HCT116 (cell line): ENCODE results near the gene DNASE1L1. TPM values are rescaled to one million over a fixed set of nuclear protein-coding genes. Genes with fewer than 3 reads are reported as not detected.

Experiments used
- ATAC-seq: fragments of 200-7000 bp; cut with Tn5 transposase; 2 replicates; pipeline ENCODE4 v1.9.1; 2020; ENCODE audit warnings: mild to moderate bottlenecking, moderate library complexity
- BruUV-seq: library from RNA; stranded (reverse); fragments of 400-500 nt; replicated peaks from 2 replicates; lab custom pipeline; 2021; lab: Mats Ljungman, UMichigan
- CTCF ChIA-PET: fragments of 300-600 bp; sonication (Branson Sonifier 250); formaldehyde crosslinking; loops from one replicate; lab custom pipeline; 2021; ENCODE audit warnings: antibody characterized with exemption; lab: Charles Lee
- POLR2A ChIA-PET: fragments of 300-600, 350-600 bp; sonication (Branson Sonifier 250); formaldehyde crosslinking; loops from one replicate; lab custom pipeline; 2021; ENCODE audit warnings: antibody characterized with exemption; lab: Charles Lee
- RAD21 ChIA-PET, 2 experiments: fragments of 300-600 bp; sonication (Branson Sonifier 250); formaldehyde crosslinking; loops; one replicate each; lab custom pipeline; 2023; ENCODE audit warnings: low total read pairs in 2 of 2; ENCODE audit not compliant: uncharacterized antibody in 2 of 2, unreplicated experiment in 2 of 2, low non-redundant PET in 1 of 2; lab: Charles Lee
- DNase-seq: peaks from one replicate; pipeline ENCODE4 v3.0.0-alpha.2; 2010; ENCODE audit warnings: low read depth, low spot score
- H2AFZ ChIP-seq: fragments of 200-600 bp; shearing (Covaris generic), sonication (generic); 2 replicates; pipeline ENCODE4 v1.6.1; 2017; ENCODE audit warnings: low read depth, mixed run types, mixed read lengths, antibody characterized with exemption, low read length; ENCODE audit not compliant: poor library complexity, severe bottlenecking
- H3K27ac ChIP-seq: 2 replicates; pipeline ENCODE4 v1.5.1; 2012; ENCODE audit warnings: low read depth, low read length
- H3K27me3 ChIP-seq: fragments of 200-600 bp; sonication (generic); 2 replicates; pipeline ENCODE4 v1.6.1; 2016; ENCODE audit warnings: mixed run types, low read length, mixed read lengths; ENCODE audit not compliant: insufficient read depth
- H3K36me3 ChIP-seq, 2 experiments: fragments of 200-500 bp in 1 of 2; fragments of 200-600 bp in 1 of 2; sonication (Bioruptor generic) in 1 of 2; sonication (generic) in 1 of 2; 2 replicates each; pipeline versions ENCODE4 v1.5.1 to v1.6.1; 2014 to 2016; ENCODE audit warnings: low read length in 2 of 2, inconsistent platforms in 1 of 2, mixed read lengths in 1 of 2, mixed run types in 1 of 2; ENCODE audit not compliant: insufficient read depth in 2 of 2, control insufficient read depth in 1 of 2
- H3K4me1 ChIP-seq, 2 experiments: fragments of 200-600 bp in 1 of 2; sonication (generic) in 1 of 2; 2 replicates each; pipeline versions ENCODE4 v1.5.1 to v1.6.1; 2012 to 2017; ENCODE audit warnings: low read length in 2 of 2, inconsistent platforms in 1 of 2, mild to moderate bottlenecking in 1 of 2, mixed read lengths in 1 of 2, mixed run types in 1 of 2, moderate library complexity in 1 of 2; ENCODE audit not compliant: insufficient read depth in 2 of 2, control insufficient read depth in 1 of 2
- H3K4me2 ChIP-seq: fragments of 200-600 bp; sonication (generic); 2 replicates; pipeline ENCODE4 v1.6.1; 2017; ENCODE audit warnings: mixed run types, low read length, mixed read lengths
- H3K4me3 ChIP-seq, 2 experiments: fragments of 200-600 bp in 1 of 2; sonication (generic) in 1 of 2; replicated peaks in 1 of 2; 2 replicates each; pipeline ENCODE4 v1.5.1; 2011 to 2016; ENCODE audit warnings: low read length in 2 of 2, control low read depth in 1 of 2, low read depth in 1 of 2, mild to moderate bottlenecking in 1 of 2, mixed read lengths in 1 of 2, mixed run types in 1 of 2
- H3K79me2 ChIP-seq: fragments of 200-600 bp; sonication (generic); 2 replicates; pipeline ENCODE4 v1.6.1; 2017; ENCODE audit warnings: mild to moderate bottlenecking, mixed run types, low read length, moderate library complexity, mixed read lengths; ENCODE audit not compliant: insufficient read depth
- H3K9ac ChIP-seq: fragments of 200-600 bp; sonication (generic); 2 replicates; pipeline ENCODE4 v1.6.1; 2016; ENCODE audit warnings: low read length, mixed read lengths
- H3K9me2 ChIP-seq: fragments of 200-600 bp; sonication (generic), shearing (Covaris generic); 2 replicates; pipeline ENCODE4 v1.6.1; 2017; ENCODE audit warnings: mixed run types, mild to moderate bottlenecking, moderate library complexity; ENCODE audit not compliant: insufficient read depth
- H3K9me3 ChIP-seq, 2 experiments: fragments of 200-500 bp in 1 of 2; fragments of 200-600 bp in 1 of 2; sonication (Bioruptor generic) in 1 of 2; sonication (generic) in 1 of 2; 2 replicates each; pipeline ENCODE4 v1.6.1; 2014 to 2017; ENCODE audit warnings: low read length in 2 of 2, mixed read lengths in 2 of 2, inconsistent platforms in 1 of 2, low read depth in 1 of 2, mild to moderate bottlenecking in 1 of 2, mixed run types in 1 of 2, moderate library complexity in 1 of 2; ENCODE audit not compliant: control insufficient read depth in 1 of 2, insufficient read depth in 1 of 2
- H4K20me1 ChIP-seq: fragments of 200-600 bp; sonication (generic), shearing (Covaris generic); 2 replicates; pipeline ENCODE4 v1.6.1; 2017; ENCODE audit warnings: mixed run types, mild to moderate bottlenecking, moderate library complexity; ENCODE audit not compliant: insufficient read depth
- CEBPB ChIP-seq: IDR thresholded peaks from 2 replicates; pipeline ENCODE4 v1.6.1; 2012; ENCODE audit warnings: low read depth
- EGR1 ChIP-seq: IDR thresholded peaks from 2 replicates; pipeline ENCODE4 v1.6.1; 2012; ENCODE audit warnings: low read depth
- EZH2 ChIP-seq: fragments of 200-600 bp; sonication (generic); IDR thresholded peaks from 2 replicates; pipeline ENCODE4 v1.6.1; 2017; ENCODE audit warnings: antibody characterized with exemption, mixed run types
- JUND ChIP-seq: IDR thresholded peaks from 2 replicates; pipeline ENCODE4 v1.6.1; 2012
- MAX ChIP-seq: IDR thresholded peaks from 2 replicates; pipeline ENCODE4 v1.6.1; 2012
- POLR2A ChIP-seq: IDR thresholded peaks from 2 replicates; pipeline ENCODE4 v1.7.0; 2011; ENCODE audit warnings: borderline replicate concordance; ENCODE audit not compliant: insufficient read depth, insufficient read length; ENCODE audit errors: extremely low read depth
- POLR2AphosphoS5 ChIP-seq: IDR thresholded peaks from 2 replicates; pipeline ENCODE4 v1.6.1; 2011; ENCODE audit warnings: mild to moderate bottlenecking, low read depth, low read length, moderate library complexity
- RAD21 ChIP-seq: IDR thresholded peaks from 2 replicates; pipeline ENCODE4 v1.6.1; 2012; ENCODE audit warnings: low read depth, mild to moderate bottlenecking
- SIN3A ChIP-seq: IDR thresholded peaks from 2 replicates; pipeline ENCODE4 v1.6.1; 2012; ENCODE audit warnings: low read depth
- SP1 ChIP-seq: IDR thresholded peaks from 2 replicates; pipeline ENCODE4 v1.6.1; 2012; ENCODE audit warnings: low read depth
- SRF ChIP-seq: IDR thresholded peaks from 2 replicates; pipeline ENCODE4 v1.6.1; 2012; ENCODE audit warnings: low read depth
- TCF7L2 ChIP-seq: IDR thresholded peaks from 2 replicates; pipeline ENCODE4 v1.7.0; 2011; ENCODE audit warnings: borderline replicate concordance, inconsistent platforms; ENCODE audit not compliant: insufficient read depth, insufficient read length; ENCODE audit errors: extremely low read depth
- YY1 ChIP-seq: IDR thresholded peaks from 2 replicates; pipeline ENCODE4 v1.6.1; 2011; ENCODE audit warnings: low read length, low read depth, moderate library complexity, mild to moderate bottlenecking; ENCODE audit not compliant: insufficient replicate concordance; ENCODE audit errors: extremely low read depth
- ZBTB33 ChIP-seq: IDR thresholded peaks from 2 replicates; pipeline ENCODE4 v1.6.1; 2011; ENCODE audit warnings: mild to moderate bottlenecking, low read length, moderate library complexity; ENCODE audit not compliant: insufficient replicate concordance; ENCODE audit errors: extremely low read depth
- ZFX ChIP-seq: fragments of 450-650 bp; IDR thresholded peaks from 2 replicates; pipeline ENCODE4 v1.6.1; 2017
- ZNF274 ChIP-seq: fragments of 200-500 bp; sonication (Bioruptor generic); IDR thresholded peaks from 2 replicates; pipeline ENCODE4 v1.6.1; 2014; ENCODE audit warnings: mild to moderate bottlenecking, low read depth, low read length, inconsistent platforms
- intact Hi-C: fragments of 100-400 bp; cut with micrococcal nuclease; formaldehyde crosslinking; loops from 2 replicates; pipeline ENCODE4 v1.10.0; 2022
- total RNA-seq: library from RNA; stranded (reverse); gene quantifications from one replicate; pipeline ENCODE4 v1.2.1, GENCODE V29; 2021; ENCODE audit not compliant: unreplicated experiment
- TF ChIP-seq, protein P1 (sequence below): IDR thresholded peaks from 2 replicates; pipeline ENCODE4 v1.6.1; 2012

The DNASE1L1 gene
- total RNA-seq, 1 experiment from 2014 or later: 16.5 TPM

DNA sequence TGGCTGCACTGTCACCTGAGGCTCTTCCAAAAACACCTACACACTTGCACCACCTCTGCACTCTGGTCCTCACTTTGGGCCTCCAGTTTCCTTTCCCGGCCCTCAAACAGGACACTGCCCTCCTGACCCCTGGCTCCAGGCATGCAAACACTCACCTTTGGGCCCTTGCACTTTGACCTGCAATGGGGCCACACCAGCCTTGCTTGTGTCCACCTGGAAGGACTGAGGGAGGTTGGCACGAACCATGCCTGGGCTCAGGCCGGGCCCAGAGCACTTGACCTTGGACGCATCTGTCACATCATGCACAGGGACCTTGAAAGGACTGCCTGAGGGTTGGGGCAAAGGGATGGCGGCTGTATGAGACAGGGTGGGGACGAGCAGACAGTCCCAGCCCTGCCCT is 50.2 kb downstream of the DNASE1L1 start:
- H3K9ac ChIP-seq: no peak overlapping the region
- no peak overlapping the region for H3K4me2 ChIP-seq
- no peaks in the 10 kb centered on the region for H3K27me3 ChIP-seq
- ChIA-PET RAD21 (no interaction called here), CTCF (no interaction called here), POLR2A (no interaction called here)
- no peak for DNase-seq
- H4K20me1 ChIP-seq: 0 out of 2 replicates have a peak, but pooled peaks cover 2% of the 10 kb centered on the region
- H3K27ac ChIP-seq: no peak overlapping the region
- TF ChIP-seq ZFX: no peak
- TF ChIP-seq ZNF274: no peak
- TF ChIP-seq SRF: no peak
- TF ChIP-seq, protein P1, sequence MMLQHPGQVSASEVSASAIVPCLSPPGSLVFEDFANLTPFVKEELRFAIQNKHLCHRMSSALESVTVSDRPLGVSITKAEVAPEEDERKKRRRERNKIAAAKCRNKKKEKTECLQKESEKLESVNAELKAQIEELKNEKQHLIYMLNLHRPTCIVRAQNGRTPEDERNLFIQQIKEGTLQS: no peak
- no peak for TF ChIP-seq CEBPB
- no peak for TF ChIP-seq TCF7L2
- TF ChIP-seq POLR2A: no peak
- no peak for TF ChIP-seq SP1
- no peak for TF ChIP-seq MAX
- TF ChIP-seq ZBTB33: no peak
- TF ChIP-seq RAD21: no peak
- TF ChIP-seq JUND: no peak
- no peak for TF ChIP-seq YY1
- no peak for TF ChIP-seq EGR1
- no peak for TF ChIP-seq POLR2AphosphoS5
- no peak for TF ChIP-seq EZH2
- no peak for TF ChIP-seq SIN3A
- no peaks in the 10 kb centered on the region for H3K9me2 ChIP-seq
- intact Hi-C loops: no loop called here
- H3K4me1 ChIP-seq: no peaks in the 10 kb centered on the region
- no peak overlapping the region for H2AFZ ChIP-seq
- no peak for ATAC-seq
- no TSS peak for BruUV-seq
- peaks cover 6 to 27% of the 10 kb centered on the region in 2 experiments; a peak in 3 of 4 replicates for H3K36me3 ChIP-seq
- no peaks in the 10 kb centered on the region for H3K9me3 ChIP-seq
- no peak overlapping the region for H3K4me3 ChIP-seq
- peaks cover 24% of the 10 kb centered on the region; the same call in 1 of the 2 replicates for H3K79me2 ChIP-seq
